NCI-H2081 treated with DMSO at 0.1 percent for 48 hours (cell line): ENCODE results near the gene HS3ST5.

Source experiments
- DNase-seq: peaks from one replicate; lab custom pipeline; 2025; lab: John Stamatoyannopoulos, UW

Gene HS3ST5, protein sequence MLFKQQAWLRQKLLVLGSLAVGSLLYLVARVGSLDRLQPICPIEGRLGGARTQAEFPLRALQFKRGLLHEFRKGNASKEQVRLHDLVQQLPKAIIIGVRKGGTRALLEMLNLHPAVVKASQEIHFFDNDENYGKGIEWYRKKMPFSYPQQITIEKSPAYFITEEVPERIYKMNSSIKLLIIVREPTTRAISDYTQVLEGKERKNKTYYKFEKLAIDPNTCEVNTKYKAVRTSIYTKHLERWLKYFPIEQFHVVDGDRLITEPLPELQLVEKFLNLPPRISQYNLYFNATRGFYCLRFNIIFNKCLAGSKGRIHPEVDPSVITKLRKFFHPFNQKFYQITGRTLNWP

DNA sequence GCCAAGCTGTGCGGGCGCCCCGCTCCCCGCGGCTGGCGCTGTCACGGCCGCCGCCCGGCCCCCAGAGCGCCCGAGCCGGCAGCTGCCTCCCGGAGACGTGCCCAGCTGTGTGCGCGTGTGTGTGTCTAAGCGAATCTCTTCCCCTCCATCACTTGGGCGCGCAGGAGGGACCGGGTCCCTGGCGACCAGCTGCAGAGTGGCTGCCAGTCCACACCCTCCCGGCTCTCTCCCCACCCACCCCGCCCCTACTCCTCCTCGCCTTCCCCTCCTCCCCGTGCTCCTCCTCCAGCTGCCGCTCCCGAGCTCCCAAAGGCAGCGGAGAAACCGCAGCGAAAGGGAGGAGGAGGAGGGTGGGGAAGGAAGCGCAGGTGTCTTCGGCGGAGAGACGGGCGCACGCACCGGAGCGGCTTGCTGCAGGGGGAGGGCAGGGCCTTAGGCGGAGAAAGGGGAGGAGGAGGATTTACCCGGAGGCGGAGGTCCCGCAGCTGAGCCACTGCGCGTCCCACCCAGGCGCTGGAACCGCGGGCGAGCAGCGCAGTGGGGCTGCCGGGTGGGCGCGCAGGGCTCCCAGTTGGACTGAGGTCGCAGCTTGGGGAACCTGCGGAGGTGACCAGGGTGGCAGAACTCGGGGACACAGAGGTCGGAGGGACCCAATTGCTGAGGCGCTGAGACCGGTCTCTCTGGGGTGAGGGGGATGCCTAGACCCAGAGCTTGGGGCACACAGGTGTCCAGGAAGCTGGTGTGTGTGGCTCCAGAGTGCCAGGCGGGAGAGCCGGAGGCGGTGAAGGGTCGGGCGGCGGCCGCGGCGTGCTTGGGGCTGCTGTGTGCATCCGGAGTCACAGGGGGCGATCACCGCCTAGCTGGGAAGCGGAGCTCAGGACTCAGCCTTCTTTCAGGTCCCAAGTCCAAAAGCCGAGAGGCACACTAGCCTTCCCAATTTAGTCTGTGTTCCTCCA is at the start of gene HS3ST5:
Gene HS3ST5, minus strand, starts transcription at position 198 of the 956 bp plus-strand sequence. CDS start 280,178 bp downstream, outside the sequence.
- DNase-seq, result no peak

DNA sequence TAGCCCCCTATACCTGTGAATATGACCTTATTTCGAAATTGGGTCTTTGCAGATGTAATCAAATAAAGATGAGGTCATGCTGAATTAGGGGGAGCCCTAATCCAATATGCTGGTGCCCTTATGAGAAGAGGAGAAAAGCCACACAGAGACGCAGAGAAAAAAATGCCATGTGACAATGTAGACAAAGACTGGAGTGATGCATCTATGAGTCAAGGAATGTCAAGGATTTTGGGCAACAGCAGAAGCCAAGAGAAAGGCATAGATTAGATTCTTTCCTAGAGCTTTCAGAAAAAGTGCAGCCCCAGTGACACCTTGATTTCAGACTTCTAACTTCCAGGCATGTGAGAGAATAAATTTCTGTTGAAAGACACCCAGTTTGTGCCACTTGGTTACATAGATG is 47.4 kb upstream of the HS3ST5 start:
- DNase-seq, result no peak

DNA sequence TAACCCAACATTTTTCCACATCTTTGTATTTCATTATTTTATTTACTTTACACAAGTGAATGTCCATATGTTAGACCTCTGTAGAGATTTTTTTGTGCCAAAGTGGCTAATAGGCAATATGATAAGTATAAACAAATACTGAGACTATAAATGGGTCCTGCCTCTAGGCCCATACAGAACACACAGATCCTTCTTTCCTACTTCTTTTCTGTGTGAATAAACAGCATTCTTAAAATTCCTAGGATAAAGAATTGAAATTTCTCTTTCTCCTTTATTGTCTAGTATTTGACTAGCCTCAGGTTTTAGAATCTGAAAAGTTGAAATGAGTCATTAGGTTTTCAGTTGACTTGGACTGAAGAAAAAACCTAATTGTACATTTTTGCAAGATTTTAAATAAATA is 46.3 kb upstream of the HS3ST5 start:
- DNase-seq, result no peak

DNA sequence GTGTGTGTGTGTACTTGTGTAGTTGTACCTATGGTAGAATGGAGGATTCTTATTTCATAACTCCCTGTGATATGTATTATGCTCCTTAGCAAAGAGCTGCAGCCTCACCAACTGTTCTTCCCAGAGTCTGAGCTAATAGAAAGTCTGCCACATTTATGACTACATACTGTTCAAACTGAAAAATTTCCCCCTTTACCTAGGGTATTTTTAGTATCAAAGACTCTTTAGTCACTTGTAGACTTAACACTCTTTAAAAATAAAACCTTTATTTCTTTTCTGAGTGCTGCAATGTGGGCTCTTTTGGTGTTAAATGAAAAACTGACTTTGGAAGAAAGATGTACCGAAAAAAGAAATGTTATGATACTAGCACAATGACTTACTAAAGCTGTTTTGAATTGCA is 39.6 kb upstream of the HS3ST5 start:
- DNase-seq, result no peak

DNA sequence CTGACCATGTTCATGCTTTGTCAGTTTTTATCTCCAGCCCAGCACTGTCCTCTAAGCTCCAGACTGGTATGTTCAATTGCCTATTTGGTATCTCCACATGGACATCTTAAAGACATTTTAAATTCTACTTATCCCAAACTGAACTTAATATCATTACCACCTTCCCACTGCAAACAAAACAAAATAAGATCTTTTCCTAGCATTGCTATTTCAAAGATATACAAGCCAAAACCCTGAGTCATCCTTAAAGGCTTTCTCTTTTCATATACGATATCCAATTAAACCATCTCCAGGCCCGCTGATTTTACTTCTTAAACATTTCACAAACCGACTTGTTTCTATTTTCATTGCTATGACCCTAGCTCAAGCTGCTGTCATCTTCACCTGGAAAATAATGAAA is 35.1 kb upstream of the HS3ST5 start:
- no peak for DNase-seq

DNA sequence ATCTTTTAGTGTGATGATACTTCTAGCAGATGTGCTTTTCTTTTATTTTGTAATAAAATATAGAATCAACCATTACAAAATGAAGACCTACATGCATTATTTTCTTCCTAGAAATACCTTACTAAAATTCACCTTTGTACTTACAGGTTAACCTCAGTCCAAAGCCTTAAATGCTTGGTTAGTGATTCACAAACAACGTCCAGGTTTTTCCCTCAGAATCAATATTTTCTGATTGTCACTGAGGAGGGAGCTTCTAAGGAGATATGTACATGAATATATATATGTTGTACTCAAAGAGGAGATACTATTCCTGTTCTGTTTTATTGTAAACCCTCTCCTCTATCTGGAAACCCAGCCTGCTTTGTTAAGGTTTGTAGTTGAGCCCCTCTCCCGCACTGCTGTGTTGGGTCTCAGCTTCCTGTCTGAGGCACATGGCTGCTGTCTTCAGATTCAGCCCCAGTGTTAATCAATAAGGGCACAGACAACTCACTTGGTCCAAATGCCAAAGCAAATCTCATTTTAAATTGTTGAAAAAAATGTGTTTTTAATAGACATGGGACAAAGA is 33.9 kb upstream of the HS3ST5 start:
- no peak for DNase-seq

DNA sequence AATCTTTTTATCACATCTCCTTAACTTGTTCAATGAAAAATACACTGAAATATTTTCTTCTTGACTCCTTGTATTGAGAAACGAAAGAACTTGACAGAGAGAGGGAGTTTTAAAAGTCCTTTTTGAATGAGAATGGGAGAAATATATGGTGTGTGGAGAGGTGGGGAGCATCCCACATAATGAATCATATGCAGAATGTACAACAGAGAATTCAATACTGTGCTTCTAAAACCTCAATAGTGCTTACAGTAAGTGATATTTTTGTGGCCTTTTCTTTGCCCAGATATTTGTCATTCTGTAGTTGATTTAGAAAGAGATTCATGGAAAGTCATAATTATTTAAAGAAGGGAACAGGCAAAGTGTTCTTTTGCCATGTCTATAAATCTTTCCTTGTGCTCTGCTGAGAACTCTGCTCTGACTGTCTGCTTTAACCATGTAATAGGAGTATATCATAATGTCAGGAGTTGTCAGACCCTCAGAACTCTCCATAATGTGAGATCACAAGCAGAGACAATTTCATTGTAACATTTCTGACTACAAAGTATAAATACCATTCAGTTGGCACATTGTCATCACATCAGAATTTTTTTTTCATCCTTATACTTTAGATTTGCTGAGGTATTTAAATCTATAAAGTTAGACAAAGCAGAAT is 32.8 kb upstream of the HS3ST5 start:
- no peak for DNase-seq

DNA sequence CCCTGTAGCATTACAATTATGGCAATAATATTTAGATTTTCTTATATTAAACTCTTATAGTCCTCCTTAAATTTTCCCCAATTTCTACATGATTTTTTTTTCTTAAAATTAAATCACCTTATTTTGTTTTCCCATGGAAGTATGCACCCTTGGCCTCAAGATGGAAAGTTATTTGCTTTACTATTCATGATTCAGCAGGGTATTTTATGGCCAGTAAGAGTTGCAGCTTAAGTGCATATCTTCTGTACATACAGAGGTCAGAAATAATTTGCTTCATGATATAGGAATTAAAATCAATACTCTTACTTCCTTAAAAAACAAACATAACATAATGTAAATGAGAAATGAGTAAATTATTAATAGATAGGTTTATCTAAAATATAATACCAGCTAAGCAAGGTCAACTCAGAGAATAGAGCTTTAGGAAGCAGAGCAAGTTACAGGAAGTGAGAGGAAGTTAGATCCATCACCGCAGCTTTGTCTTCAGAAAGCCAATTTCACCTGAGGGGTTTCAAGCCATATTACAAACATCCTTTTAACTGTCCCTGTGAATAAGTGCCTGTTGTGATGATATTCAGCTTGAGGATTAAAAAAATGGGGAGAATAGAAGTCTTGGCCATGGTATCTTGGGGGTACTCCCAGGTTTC is 24.6 kb upstream of the HS3ST5 start:
- no peak for DNase-seq

DNA sequence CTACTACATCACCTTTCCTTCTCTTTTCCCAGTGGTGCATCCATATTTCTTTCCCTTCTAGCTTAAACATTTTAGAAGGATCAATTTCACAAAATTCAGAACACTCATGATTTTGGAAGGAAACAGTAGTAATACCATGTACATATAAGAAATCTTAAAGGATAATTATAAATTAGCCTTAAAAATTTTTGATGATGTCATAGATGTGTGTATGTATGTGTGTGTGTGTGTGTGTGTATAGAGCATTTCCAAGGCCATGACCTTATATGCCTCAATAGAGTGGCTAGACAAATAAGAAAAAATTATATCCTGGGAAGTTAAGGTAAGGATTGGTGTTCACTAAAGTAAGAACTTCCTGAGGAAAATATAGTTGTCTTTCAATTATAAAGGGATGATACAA is 24.1 kb upstream of the HS3ST5 start:
- no peak for DNase-seq

DNA sequence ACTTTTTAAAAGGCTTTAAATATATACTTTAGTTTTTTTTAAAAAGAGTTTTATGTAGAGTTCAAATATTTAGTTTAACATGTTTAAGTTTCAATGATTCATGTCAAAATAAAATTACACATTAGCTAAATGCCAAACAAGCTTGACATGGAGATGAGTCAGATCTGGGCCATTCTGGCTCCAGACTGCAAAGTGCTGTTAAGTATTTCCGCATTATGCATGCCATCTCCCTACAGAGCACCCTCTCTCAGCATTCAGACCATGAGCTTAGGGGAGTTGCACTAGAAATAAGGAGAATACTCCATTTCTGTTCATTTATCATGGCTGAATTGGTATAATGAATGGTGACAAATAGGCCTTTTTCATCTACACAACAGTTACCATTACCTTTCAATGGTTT is 21.5 kb upstream of the HS3ST5 start:
- no peak for DNase-seq

DNA sequence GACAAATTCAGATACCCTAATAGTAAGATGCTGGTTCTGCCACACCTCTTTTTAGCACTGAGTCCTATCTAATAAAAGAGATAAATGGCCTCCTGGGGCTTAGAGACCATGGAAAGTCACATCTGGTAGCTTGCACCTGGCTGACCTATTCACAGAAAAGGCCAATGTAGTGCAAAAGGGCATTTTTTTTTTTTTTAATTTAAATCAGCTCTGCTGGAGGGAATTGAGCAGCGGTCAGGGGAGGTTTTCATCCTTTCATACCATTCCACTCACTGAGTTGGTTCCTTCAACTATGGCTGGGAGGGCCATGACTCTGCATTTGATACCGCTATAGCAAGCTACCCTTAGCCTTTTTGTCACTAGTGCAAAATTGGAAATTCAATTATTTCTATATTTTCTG is 20.1 kb upstream of the HS3ST5 start:
- DNase-seq, result no peak

DNA sequence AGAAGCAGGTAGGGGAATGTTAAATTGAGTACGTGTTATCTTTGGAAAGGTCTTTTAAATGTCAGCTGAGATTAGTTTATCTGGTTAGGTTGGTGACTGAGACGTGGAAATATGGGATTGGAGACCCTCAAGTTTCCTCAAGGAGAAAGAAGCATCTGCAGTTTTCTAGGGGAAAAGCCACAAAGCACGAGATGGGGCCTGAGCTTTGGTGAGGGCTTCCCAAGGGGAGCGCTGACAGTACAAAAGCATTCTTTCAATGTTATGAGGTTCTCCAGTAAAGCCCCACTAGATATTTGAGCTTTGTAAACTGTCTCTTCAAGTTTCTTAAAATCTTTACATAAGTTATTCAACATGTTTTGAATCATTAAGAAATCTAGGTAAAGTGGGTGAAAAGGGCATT is 19.6 kb upstream of the HS3ST5 start:
- no peak for DNase-seq

DNA sequence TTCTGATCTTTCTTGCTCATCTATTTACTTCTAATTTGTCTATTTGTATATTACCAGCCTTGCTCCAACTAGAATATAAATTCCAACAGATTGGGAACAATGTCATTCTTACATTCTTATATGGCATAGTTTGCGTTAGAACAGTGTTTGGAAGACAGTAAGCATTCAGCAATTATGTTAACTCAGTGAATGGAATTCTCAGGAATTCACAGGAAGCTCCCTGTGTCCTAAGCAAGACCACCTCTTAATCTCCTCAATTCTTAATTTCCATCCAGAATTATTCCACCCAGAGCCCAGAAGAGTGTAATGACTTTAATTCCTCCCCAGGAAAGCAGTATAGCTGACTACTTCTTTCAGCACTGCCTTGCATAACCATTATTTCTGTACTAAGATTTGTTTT is 18.2 kb upstream of the HS3ST5 start:
- DNase-seq, result no peak

DNA sequence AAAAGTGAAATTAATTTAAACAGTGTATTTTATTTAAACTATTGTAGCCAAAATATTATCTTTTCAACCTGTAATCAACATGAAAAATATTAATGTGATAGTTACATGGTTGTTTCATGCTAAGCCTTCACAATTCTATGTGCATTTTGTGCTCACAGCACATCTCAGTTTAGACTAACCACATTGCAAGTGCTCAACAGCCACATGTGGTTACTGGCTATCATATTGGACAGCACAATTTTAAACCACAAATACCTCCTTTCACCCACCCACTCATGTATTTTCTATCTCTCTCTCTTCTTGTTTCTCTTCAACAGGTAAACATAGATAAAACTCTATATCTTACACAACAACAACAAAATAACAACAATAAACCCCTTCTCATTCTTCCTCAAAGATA is 12.5 kb upstream of the HS3ST5 start:
- no peak for DNase-seq

DNA sequence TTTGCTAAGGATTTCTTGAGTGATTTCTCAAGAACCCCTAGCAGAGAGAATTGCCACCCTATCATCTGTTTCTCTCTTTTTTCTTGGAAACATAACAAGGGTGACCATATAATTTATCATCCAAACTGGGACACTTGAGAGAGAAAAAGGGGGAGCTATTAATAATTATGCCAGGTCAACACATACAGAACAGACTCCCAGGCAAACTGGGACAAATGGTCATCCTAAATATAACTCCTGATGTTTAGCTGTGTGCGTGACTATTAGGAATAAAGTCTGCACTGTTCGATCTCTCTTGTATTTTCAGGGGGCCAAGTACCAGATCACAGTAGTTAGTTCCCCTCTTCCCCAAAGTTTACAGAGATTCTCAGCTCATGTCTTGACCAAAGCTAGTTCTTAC is 11.7 kb upstream of the HS3ST5 start:
- DNase-seq, result no peak

DNA sequence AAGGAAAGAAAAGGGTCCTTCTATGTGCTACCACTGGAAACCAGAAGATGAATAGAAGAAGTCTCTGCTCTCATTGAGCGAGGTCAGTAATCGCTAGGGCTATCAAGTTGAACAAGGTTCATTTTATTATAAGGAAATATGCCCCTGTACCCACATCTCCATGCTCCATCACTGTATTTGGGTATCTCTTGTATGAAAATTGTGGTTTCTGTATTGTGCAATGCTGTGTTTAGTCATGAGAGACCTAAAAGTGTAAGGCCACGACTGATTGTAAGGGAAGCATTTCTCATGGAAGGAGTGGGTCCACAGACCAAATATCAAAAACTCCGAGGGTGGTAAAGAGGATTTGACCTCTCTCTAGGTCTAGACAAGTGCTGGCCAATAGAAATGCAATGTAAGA is 3.6 kb upstream of the HS3ST5 start:
- DNase-seq, result no peak

DNA sequence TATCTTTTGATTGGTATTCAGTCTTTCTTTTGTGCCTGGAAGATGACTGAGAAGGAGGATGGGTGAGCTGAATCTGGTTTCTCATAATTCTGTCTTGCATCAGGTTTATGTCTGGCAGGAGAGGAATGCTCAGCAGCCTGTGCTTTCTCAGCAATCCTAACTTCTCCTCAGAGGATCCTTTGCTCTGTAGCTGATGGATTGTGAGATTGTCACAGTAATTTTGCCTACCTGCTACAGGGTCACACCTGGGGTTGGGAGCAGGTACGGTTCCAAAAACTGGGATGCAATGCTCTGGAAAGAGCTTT is 2.1 kb upstream of the HS3ST5 start:
- no peak for DNase-seq

DNA sequence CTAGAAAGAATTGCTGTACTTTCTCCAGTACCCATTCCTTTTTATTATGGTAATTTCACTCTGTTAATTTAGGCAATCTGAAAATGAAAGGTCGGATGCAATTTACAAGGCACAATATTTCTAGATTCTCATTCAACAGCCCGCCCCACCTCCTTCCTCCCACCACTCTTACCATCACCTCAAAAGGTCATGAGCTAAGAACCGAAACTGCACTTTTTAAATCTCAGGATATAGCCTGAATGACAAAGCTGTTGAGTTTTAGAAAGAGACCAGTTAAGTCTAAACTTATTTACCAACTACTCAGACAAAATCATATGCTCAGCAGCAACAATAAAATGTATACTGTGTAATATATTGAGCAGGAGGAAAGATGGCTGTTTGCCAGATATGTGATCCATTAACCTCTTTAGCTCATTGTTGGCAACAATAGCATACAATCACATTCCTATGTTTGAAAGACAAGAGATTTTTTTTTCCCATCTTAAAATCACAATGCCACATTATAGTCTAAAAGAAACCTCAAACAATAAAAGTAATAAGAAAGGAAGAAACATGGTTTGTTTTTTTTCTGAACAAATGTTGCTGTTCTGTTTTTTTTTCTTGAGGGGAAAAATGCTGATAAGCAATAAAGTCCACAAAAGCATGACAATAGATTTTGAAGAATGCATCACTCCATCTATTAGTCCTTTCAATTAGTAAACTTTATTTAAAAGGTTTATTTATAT is 1.6 kb upstream of the HS3ST5 start:
- no peak for DNase-seq

DNA sequence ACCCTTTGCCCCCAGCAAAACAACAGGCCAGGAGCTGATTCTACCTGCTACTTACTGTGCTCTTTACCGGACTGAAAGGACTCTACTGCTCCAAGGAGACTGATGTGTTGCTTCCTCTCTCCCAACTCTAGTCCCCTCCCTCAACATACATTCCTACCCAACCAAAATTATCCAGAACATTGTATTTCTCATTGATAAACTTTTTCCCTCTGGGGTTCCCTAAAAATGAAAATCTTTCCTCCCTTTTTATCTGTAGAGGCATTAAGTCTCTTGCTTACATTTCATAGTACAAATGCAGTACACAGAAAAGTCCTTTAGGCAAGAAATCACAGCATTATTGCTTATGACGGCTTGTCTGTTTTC is 940 bp upstream of the HS3ST5 start:
- no peak for DNase-seq

DNA sequence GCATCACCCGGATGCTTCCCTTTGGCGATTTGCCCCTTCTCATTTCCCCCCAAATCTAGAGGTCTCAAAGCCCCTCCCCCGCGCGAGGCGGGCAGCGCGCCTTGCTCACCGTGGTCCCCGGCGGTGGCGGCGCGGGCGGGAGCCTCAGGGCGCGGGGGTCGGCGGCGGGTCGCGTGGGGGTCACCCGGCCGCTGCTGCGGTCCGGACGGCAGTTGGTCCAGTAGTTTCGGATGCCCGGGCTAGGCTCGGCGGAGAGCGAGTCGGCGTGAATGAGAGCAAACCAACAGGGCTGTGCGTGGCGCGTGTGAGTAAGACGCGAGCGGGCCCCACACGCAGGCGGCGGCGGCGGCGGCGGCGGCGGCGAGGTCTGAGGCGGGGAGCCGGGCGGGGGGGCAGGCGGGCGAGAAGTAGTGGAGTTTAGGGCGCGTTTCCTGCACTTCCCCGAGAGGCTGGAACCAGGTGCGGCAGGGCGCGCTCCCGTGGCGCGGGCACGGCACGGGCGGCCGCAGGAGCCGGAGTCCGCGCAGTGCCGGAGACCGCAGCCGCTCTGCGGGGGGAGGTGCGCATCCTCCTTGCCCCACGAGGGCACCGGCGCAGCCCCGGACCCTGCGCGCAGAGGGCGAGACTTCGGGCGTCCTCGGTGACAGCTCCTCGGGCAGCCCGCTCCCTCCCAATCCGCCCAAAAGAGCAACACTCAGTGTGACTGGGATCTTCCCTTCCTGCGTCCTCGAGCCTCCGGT is 567 bp downstream of the HS3ST5 start:
- DNase-seq, result no peak

DNA sequence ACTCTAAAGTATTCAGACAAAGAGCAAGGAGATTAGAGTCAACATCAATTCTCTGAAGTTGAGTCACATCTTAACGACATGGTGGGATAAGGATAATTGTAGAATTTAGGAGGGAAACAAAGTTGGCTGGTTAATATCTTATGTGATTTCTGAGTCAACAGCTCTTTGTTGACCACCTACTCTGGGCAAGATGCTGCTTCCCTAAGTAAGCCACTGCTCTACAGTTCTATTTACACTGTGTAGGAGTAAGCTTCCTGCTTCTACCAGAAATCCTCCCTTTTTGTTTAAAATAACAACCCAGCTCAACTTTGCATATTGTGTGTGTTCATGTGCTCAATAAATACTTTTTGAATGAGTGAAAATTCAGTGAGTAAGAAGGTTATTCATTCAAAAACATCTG is 3.1 kb downstream of the HS3ST5 start:
- no peak for DNase-seq
